ENCODE measurements around the gene NUDT9. TPM values are rescaled to one million over a fixed set of nuclear protein-coding genes. Genes with fewer than 3 reads are reported as not detected.

The NUDT9 gene
- polyA plus RNA-seq, 1 of the 3 experiments (the other 2 are of a cell fraction), result 21.8 TPM

- H3K27ac ChIP-seq (ENCODE audit: low read depth in 2 of 2, low read length in 1 of 2), result no peak overlapping the region
- H3K9me2 ChIP-seq, result no peaks in the 10 kb centered on the region
- H4K20me1 ChIP-seq (ENCODE audit: insufficient read depth), result no peaks in the 10 kb centered on the region; the same call in 1 of the 2 replicates
- H3K9me3 ChIP-seq, result no peaks in the 10 kb centered on the region
- H3K4me2 ChIP-seq, result no peak overlapping the region
- no peak overlapping the region for H3K4me3 ChIP-seq (ENCODE audit: low read depth in 2 of 2, low read length in 1 of 2)
- CTCF ChIA-PET, result interaction anchor here (0.7 kb wide), 1 partner anchor 482 kb away, joined by 3 read pairs; no protein-coding TSS in a partner anchor
- 96% methylated on average over 2 of the region's 2 CpGs for WGBS (ENCODE audit: low lambda C conversion rate)
- DNase-seq, result no peak
- POLR2A ChIA-PET, result no interaction called here
- no peak overlapping the region for H3K9ac ChIP-seq
- H3F3A ChIP-seq (replicated peaks; ENCODE audit: insufficient read depth), result no peaks in the 10 kb centered on the region
- peaks cover 3 to 10% of the 10 kb centered on the region in 2 experiments for H3K36me3 ChIP-seq (replicated peaks in 1 of 2; ENCODE audit: control insufficient read depth in 1 of 2, insufficient read depth in 2 of 2, low read length in 1 of 2)
- TF ChIP-seq, protein P1, sequence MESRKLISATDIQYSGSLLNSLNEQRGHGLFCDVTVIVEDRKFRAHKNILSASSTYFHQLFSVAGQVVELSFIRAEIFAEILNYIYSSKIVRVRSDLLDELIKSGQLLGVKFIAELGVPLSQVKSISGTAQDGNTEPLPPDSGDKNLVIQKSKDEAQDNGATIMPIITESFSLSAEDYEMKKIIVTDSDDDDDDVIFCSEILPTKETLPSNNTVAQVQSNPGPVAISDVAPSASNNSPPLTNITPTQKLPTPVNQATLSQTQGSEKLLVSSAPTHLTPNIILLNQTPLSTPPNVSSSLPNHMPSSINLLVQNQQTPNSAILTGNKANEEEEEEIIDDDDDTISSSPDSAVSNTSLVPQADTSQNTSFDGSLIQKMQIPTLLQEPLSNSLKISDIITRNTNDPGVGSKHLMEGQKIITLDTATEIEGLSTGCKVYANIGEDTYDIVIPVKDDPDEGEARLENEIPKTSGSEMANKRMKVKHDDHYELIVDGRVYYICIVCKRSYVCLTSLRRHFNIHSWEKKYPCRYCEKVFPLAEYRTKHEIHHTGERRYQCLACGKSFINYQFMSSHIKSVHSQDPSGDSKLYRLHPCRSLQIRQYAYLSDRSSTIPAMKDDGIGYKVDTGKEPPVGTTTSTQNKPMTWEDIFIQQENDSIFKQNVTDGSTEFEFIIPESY (IDR thresholded peaks at IDR 0.05; ENCODE audit: borderline replicate concordance, low read depth), result no peak
- TF ChIP-seq NFIC (IDR thresholded peaks at IDR 0.05; ENCODE audit: borderline replicate concordance), result no peak
- TF ChIP-seq FOXM1 (IDR thresholded peaks at IDR 0.05; ENCODE audit: low read depth), result no peak
- no peak for TF ChIP-seq NRF1 (IDR thresholded peaks at IDR 0.05; ENCODE audit: low read depth, low read length)
- TF ChIP-seq TCF12 (IDR thresholded peaks at IDR 0.05), result no peak
- TF ChIP-seq GABPA (IDR thresholded peaks at IDR 0.05; ENCODE audit: low read depth), result no peak
- TF ChIP-seq EP300 (IDR thresholded peaks at IDR 0.05; ENCODE audit: borderline replicate concordance in 1 of 2, low read depth in 1 of 2, low read length in 1 of 2), result no peak
- TF ChIP-seq ELF1 (IDR thresholded peaks at IDR 0.05), result no peak
- no peak for TF ChIP-seq RAD21 (IDR thresholded peaks at IDR 0.05; ENCODE audit: low read length)
- no peak for TF ChIP-seq CHD2 (IDR thresholded peaks at IDR 0.05; ENCODE audit: low read length, partially characterized antibody)
- no peak for TF ChIP-seq SIN3A (IDR thresholded peaks at IDR 0.05; ENCODE audit: borderline replicate concordance, low read depth, low read length)
- no peak for TF ChIP-seq RFX5 (IDR thresholded peaks at IDR 0.05; ENCODE audit: low read length)
- no peak for TF ChIP-seq GATA2 (CRISPR knock-in tag; IDR thresholded peaks at IDR 0.05)
- TF ChIP-seq, protein P2, sequence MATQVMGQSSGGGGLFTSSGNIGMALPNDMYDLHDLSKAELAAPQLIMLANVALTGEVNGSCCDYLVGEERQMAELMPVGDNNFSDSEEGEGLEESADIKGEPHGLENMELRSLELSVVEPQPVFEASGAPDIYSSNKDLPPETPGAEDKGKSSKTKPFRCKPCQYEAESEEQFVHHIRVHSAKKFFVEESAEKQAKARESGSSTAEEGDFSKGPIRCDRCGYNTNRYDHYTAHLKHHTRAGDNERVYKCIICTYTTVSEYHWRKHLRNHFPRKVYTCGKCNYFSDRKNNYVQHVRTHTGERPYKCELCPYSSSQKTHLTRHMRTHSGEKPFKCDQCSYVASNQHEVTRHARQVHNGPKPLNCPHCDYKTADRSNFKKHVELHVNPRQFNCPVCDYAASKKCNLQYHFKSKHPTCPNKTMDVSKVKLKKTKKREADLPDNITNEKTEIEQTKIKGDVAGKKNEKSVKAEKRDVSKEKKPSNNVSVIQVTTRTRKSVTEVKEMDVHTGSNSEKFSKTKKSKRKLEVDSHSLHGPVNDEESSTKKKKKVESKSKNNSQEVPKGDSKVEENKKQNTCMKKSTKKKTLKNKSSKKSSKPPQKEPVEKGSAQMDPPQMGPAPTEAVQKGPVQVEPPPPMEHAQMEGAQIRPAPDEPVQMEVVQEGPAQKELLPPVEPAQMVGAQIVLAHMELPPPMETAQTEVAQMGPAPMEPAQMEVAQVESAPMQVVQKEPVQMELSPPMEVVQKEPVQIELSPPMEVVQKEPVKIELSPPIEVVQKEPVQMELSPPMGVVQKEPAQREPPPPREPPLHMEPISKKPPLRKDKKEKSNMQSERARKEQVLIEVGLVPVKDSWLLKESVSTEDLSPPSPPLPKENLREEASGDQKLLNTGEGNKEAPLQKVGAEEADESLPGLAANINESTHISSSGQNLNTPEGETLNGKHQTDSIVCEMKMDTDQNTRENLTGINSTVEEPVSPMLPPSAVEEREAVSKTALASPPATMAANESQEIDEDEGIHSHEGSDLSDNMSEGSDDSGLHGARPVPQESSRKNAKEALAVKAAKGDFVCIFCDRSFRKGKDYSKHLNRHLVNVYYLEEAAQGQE (IDR thresholded peaks at IDR 0.05; ENCODE audit: low read depth, low read length), result no peak
- no peak for TF ChIP-seq MXI1 (IDR thresholded peaks at IDR 0.05; ENCODE audit: low read depth, low read length)
- TF ChIP-seq, protein P3, sequence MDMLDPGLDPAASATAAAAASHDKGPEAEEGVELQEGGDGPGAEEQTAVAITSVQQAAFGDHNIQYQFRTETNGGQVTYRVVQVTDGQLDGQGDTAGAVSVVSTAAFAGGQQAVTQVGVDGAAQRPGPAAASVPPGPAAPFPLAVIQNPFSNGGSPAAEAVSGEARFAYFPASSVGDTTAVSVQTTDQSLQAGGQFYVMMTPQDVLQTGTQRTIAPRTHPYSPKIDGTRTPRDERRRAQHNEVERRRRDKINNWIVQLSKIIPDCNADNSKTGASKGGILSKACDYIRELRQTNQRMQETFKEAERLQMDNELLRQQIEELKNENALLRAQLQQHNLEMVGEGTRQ (IDR thresholded peaks at IDR 0.05; ENCODE audit: borderline replicate concordance, low read depth, low read length), result no peak
- TF ChIP-seq JUND (IDR thresholded peaks at IDR 0.05), result no peak
- TF ChIP-seq EZH2phosphoT487 (IDR thresholded peaks at IDR 0.05; ENCODE audit: borderline replicate concordance, low read depth), result no peak
- no peak for TF ChIP-seq TEAD4 (IDR thresholded peaks at IDR 0.05; ENCODE audit: borderline replicate concordance, insufficient read depth)
- TF ChIP-seq, protein P4, sequence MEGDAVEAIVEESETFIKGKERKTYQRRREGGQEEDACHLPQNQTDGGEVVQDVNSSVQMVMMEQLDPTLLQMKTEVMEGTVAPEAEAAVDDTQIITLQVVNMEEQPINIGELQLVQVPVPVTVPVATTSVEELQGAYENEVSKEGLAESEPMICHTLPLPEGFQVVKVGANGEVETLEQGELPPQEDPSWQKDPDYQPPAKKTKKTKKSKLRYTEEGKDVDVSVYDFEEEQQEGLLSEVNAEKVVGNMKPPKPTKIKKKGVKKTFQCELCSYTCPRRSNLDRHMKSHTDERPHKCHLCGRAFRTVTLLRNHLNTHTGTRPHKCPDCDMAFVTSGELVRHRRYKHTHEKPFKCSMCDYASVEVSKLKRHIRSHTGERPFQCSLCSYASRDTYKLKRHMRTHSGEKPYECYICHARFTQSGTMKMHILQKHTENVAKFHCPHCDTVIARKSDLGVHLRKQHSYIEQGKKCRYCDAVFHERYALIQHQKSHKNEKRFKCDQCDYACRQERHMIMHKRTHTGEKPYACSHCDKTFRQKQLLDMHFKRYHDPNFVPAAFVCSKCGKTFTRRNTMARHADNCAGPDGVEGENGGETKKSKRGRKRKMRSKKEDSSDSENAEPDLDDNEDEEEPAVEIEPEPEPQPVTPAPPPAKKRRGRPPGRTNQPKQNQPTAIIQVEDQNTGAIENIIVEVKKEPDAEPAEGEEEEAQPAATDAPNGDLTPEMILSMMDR (IDR thresholded peaks at IDR 0.05), result no peak
- peaks cover 69% of the 10 kb centered on the region for H3K79me2 ChIP-seq (ENCODE audit: insufficient read depth)
- no peaks in the 10 kb centered on the region for H3K27me3 ChIP-seq (ENCODE audit: insufficient read depth)
- no peak overlapping the region for H2AFZ ChIP-seq (ENCODE audit: low read depth)
- H3K4me1 ChIP-seq (ENCODE audit: control insufficient read depth in 1 of 2, insufficient read depth in 2 of 2, low read depth in 1 of 2, low read length in 1 of 2), result no peaks in the 10 kb centered on the region
Measured at GRCh38 chr4:87433342-87433741, 11.0 kb downstream of the NUDT9 start.

All from SK-N-SH (cell line).